Esophagus (tissue), 2 donors: ENCODE results near the gene MEIS3. TPM values are rescaled to one million over a fixed set of nuclear protein-coding genes. Genes with fewer than 3 reads are reported as not detected.

Experiments
- H3K27ac ChIP-seq, 2 donors: one replicate each; pipeline ENCODE4 v1.5.1; 2013; ENCODE audit warnings: low read depth in 2 of 2, mild to moderate bottlenecking in 2 of 2, inconsistent platforms in 1 of 2, low read length in 1 of 2, moderate library complexity in 1 of 2
- H3K27me3 ChIP-seq, 2 donors: one replicate each; pipeline ENCODE4 v1.6.1; 2013; ENCODE audit warnings: low read length in 2 of 2, control low read depth in 1 of 2, mild to moderate bottlenecking in 1 of 2; ENCODE audit not compliant: insufficient read depth in 2 of 2, control insufficient read depth in 1 of 2
- H3K36me3 ChIP-seq, 2 donors: one replicate each; pipeline ENCODE4 v1.6.1; 2013; ENCODE audit warnings: low read length in 1 of 2; ENCODE audit not compliant: control insufficient read depth in 2 of 2, insufficient read depth in 2 of 2
- H3K4me1 ChIP-seq, 2 donors: one replicate each; pipeline ENCODE4 v1.6.1; 2013; ENCODE audit warnings: low read length in 1 of 2; ENCODE audit not compliant: control insufficient read depth in 2 of 2, insufficient read depth in 2 of 2
- H3K4me3 ChIP-seq, 2 donors: one replicate each; pipeline ENCODE4 v1.5.1; 2013; ENCODE audit warnings: low read length in 2 of 2, mild to moderate bottlenecking in 2 of 2, low read depth in 1 of 2, moderate library complexity in 1 of 2
- H3K9me3 ChIP-seq, 2 donors: one replicate each; pipeline ENCODE4 v1.6.1; 2013; ENCODE audit warnings: mild to moderate bottlenecking in 2 of 2, low read depth in 1 of 2, low read length in 1 of 2, moderate library complexity in 1 of 2; ENCODE audit not compliant: control insufficient read depth in 2 of 2, insufficient read depth in 1 of 2
- WGBS, 2 donors: extraction: QIAGEN DNeasy Blood & Tissue Kit; methylation state at CpG; one replicate each; pipeline ENCODE4 v1.1.7; 2013; 5-methylcytosine and 5-hydroxymethylcytosine counted together
- polyA plus RNA-seq, 2 donors: library from polyadenylated mRNA; stranded (reverse); fragments of 200-250 nt; gene quantifications; one replicate each; pipeline ENCODE4 v1.2.3, GENCODE V29; 2013
- donor health status: healthy with polysubstance abuse.
- donor health status: Bipolar disorder and iron deficiency.

Gene MEIS3
- polyA plus RNA-seq, 2 donors = 4.4 to 4.7 TPM

GRCh38 chr19:47436712-47437401 lies 17.5 kb upstream of the MEIS3 start:
- Histone ChIP-seq H3K27me3 (no peaks in the 10 kb centered on the region), H3K4me1 (peaks cover 0 to 2% of the 10 kb centered on the region in 2 donors), H3K9me3 (no peaks in the 10 kb centered on the region), H3K36me3 (no peaks in the 10 kb centered on the region), H3K4me3 (no peak overlapping the region), H3K27ac (no peak overlapping the region)
- WGBS, 2 donors = 29 to 30% methylated on average over 17 of the region's 17 CpGs

DNA sequence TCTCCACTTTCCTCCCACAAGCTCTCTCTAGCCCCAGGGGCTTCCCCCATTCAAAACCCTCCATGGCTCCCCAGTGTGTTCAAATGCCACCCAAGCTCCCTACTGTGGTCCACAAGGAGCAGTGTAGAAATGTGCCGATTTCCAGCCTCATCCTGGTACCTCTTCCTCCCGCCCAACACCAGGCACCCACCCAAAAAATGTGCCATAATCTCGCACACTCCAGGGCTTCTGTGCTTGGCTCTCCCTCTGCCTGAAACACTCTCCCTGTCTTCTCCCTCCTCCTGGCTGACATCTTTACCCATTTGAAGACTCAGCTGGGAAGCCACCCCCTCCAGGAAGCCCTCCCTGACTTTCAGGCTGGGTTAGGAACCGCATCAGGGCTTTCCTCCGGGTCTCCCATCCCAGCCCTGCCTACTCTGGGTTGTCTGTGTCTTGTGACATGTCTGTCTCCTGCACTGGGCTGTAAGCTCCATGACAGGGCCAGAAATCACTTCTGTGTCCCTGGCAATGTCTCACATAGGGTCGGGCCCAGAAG lies 16.6 kb upstream of the MEIS3 start:
- Histone ChIP-seq H3K27me3 (no peaks in the 10 kb centered on the region), H3K9me3 (no peaks in the 10 kb centered on the region), H3K36me3 (no peaks in the 10 kb centered on the region), H3K4me3 (no peak overlapping the region), H3K27ac (no peak overlapping the region), H3K4me1 (peaks cover 0 to 2% of the 10 kb centered on the region in 2 donors)
- 77 to 86% methylated on average over 6 of the region's 6 CpGs for WGBS, 2 donors

DNA sequence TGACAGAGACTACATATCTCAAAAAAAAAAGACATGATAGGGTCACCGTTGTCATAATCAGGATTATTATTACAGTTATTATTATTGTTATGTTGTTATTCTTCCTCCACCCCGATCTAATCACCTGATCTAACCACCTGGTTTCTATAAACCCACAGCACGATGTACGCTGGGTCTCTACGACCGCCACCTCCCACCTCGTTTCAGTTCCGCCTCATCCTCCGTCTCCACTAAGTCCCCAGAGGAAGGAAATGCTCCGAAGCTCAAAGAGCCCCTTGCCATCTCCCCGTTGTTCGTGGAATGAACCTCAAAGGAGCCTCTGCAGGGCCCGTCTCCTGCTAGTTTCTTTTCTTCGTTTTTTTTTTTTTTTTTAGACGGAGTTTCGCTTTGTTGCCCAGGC lies 15.9 kb upstream of the MEIS3 start:
- H3K9me3 ChIP-seq = no peaks in the 10 kb centered on the region
- H3K4me1 ChIP-seq = peaks cover 3 to 6% of the 10 kb centered on the region in 2 donors
- H3K36me3 ChIP-seq = no peaks in the 10 kb centered on the region
- H3K4me3 ChIP-seq = no peak overlapping the region
- WGBS, 2 donors = 55 to 59% methylated on average over 16 of the region's 16 CpGs
- H3K27ac ChIP-seq = no peak overlapping the region
- no peaks in the 10 kb centered on the region for H3K27me3 ChIP-seq

DNA sequence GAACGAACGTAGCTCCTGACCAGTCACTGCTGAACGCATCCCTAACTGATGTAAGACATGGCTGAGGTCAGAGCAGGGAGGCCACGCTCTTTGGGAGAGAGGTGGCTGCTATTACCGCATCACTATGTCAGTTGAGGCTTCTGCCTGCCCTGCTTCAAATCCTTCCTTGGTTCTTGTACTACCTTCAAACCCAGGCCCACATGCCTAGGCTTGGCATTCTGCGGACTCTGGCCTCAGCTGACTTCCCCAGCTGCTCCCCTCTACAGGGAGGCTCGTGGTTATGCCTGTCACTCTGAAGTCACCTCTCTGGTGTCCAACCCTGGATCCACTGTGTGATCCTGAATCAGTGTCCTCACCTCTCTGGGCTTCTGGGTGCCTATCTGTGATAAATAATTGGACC lies 14.8 kb upstream of the MEIS3 start:
- 74% methylated on average over 7 of the region's 7 CpGs for WGBS, 2 donors
- Histone ChIP-seq H3K27me3 (no peaks in the 10 kb centered on the region), H3K4me3 (no peak overlapping the region), H3K4me1 (peaks cover 4 to 14% of the 10 kb centered on the region in 2 donors), H3K36me3 (no peaks in the 10 kb centered on the region), H3K9me3 (no peaks in the 10 kb centered on the region), H3K27ac (no peak overlapping the region)

DNA sequence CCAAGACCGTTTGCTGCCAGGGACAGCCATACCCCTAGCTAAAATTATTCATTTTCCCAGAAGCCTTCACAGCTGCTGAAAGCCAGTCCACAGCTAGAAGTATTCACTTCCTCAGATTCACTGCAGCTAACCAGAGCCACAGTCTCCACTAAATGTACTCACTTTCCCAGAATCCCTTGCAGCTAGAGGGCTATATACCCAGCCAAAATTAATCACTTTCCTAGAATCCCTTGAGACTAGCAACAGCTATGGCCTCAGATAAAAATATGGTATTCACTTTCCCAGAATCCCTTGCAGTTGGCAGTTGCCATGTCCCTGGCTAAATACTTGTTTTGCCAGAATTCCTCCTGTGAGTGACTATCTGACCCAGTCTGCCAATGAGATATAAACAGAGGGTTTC lies 13.8 kb upstream of the MEIS3 start:
- WGBS, 2 donors = 58 to 64% methylated on average over 1 of the region's 1 CpG
- H3K4me1 ChIP-seq = peaks cover 4 to 16% of the 10 kb centered on the region in 2 donors
- no peaks in the 10 kb centered on the region for H3K36me3 ChIP-seq
- H3K9me3 ChIP-seq = no peaks in the 10 kb centered on the region
- H3K27ac ChIP-seq = no peak overlapping the region
- H3K27me3 ChIP-seq = no peaks in the 10 kb centered on the region
- H3K4me3 ChIP-seq = no peak overlapping the region

DNA sequence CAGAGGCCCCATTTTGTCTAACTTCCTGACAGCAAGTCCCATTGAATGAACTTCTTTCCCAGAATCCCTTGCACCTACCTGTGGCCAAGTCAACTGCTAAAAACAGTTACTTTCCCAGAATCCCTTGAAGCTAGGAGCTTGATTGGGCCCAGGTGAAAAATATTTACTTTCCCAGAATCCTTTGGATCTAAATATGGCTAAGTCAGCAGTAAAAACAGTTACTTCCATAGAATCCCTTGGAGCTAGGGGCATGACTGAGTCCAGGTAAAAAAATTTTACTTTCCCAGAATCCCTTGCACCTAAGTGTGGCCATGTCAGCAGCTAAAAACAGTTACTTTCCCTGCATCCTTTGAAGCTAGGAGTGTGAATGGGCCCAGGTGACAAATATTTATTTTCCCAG lies 13.2 kb upstream of the MEIS3 start:
- no peak overlapping the region for H3K4me3 ChIP-seq
- peaks cover 4 to 17% of the 10 kb centered on the region in 2 donors for H3K4me1 ChIP-seq
- H3K27me3 ChIP-seq = no peaks in the 10 kb centered on the region
- H3K9me3 ChIP-seq = no peaks in the 10 kb centered on the region
- no peak overlapping the region for H3K27ac ChIP-seq
- no peaks in the 10 kb centered on the region for H3K36me3 ChIP-seq

- Histone ChIP-seq H3K27me3 (no peaks in the 10 kb centered on the region), H3K27ac (no peak overlapping the region), H3K4me1 (peaks cover 4 to 19% of the 10 kb centered on the region in 2 donors), H3K4me3 (no peak overlapping the region), H3K36me3 (no peaks in the 10 kb centered on the region), H3K9me3 (no peaks in the 10 kb centered on the region)
- 76 to 86% methylated on average over 18 of the region's 18 CpGs for WGBS, 2 donors
These were observed 12.8 kb upstream of the MEIS3 start for GRCh38 chr19:47432091-47432490.

GRCh38 chr19:47430041-47430802 lies 10.9 kb upstream of the MEIS3 start:
- H3K36me3 ChIP-seq = no peaks in the 10 kb centered on the region
- peak overlapping the region; percentile 32 to 36 for H3K4me3 ChIP-seq
- WGBS, 2 donors = 7 to 8% methylated on average over 68 to 69 of the region's 69 CpGs
- no peak overlapping the region for H3K27ac ChIP-seq
- no peaks in the 10 kb centered on the region for H3K27me3 ChIP-seq
- peaks cover 4 to 19% of the 10 kb centered on the region in 2 donors for H3K4me1 ChIP-seq
- H3K9me3 ChIP-seq = no peaks in the 10 kb centered on the region

- H3K4me1 ChIP-seq = peaks cover 4 to 19% of the 10 kb centered on the region in 2 donors
- H3K36me3 ChIP-seq = no peaks in the 10 kb centered on the region
- WGBS, 2 donors = 26 to 36% methylated on average over 19 to 20 of the region's 20 CpGs
- H3K4me3 ChIP-seq = no peak overlapping the region
- no peak overlapping the region for H3K27ac ChIP-seq
- H3K9me3 ChIP-seq = no peaks in the 10 kb centered on the region
- H3K27me3 ChIP-seq = no peaks in the 10 kb centered on the region
These were observed 9.9 kb upstream of the MEIS3 start for GRCh38 chr19:47429140-47429793.
